Hematopoietic multipotent progenitor cell treated with erythropoietin and hydrocortisone succinate and interleukin-3 and kit ligand, for 17 days (in vitro differentiated cells): ENCODE measurements around the gene CMC1.
"Not testable (repeated sequence)": the region's sequence is repeated elsewhere in the genome, so short reads cannot be mapped to it uniquely, and the experiment has no call there.

Experiments used
- DNase-seq: peaks from one replicate; pipeline ENCODE4 v3.0.0-alpha.2; 2015; ENCODE audit warnings: low spot score

The CMC1 gene, protein sequence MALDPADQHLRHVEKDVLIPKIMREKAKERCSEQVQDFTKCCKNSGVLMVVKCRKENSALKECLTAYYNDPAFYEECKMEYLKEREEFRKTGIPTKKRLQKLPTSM

DNA sequence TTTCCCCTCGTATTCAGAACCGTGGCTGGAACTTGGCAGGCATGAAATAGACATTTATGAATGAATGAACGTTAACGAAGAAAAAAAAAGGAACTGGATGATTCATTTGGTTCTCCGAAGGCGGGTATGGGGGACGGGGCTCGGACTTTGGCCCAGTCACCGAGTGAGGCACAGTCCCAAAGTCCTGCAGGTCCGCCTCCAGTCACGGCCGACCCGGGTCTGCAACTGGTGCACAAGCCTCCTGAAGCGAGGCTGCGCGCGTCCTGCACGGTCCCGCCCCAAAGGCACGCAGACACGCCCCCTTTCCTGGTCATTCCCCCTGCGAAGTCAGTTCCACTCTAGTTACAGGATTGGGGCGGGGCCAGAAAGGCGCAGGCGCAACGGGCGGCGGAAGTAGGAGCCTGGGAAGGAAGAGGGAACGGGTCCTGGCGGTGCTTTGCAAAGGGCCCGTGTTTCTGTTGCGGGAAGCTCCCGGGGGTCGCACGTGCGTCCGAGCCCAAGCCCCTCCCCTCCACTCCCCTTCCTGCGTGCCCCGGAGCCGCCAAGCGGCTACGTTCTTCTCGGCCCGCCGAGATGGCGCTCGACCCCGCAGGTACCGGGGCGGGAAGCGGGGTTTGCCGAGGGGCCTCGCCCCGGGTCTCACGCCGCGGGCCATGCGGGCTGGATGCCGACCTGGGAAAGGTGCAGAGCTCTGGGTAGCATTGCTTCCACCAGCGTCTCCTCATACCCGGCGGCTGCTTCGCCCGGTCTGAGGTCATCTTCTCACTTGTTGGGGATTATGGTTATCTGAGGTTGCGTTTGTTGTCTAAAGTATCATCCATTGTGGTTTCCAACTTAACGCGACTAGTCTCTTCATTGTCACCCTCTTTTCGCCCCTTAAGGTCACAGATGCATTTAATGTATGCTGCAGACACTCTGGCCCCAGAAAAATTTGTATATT is at the start of gene CMC1:
Gene CMC1, plus strand, starts transcription at position 399 of the 940 bp plus-strand sequence. Its CDS starts 175 bp downstream, at position 574.
- peak; percentile 89 for DNase-seq

- DNase-seq = no peak
Measured at GRCh38 chr3:28198161-28198560, 43.3 kb upstream of the CMC1 start.

- DNase-seq = no peak
Measured at GRCh38 chr3:28198974-28199373, 42.4 kb upstream of the CMC1 start.

DNA sequence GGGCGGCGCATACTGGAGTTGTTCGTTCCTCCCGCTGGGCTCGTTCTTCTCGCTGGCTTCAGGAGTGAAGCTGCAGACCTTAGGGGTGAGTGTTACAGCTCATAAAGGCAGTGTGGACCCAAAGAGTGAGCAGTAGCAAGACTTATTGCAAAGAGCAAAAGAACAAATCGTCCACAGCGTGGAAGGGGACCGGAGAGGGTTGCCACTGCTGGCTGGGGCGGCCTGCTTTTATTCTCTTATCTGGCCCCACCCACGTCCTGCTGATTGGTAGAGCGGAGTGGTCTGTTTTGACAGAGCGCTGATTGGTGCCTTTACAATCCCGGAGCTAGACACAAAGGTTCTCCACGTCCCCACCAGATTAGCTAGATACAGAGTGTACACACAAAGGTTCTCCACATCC is 41.8 kb upstream of the CMC1 start:
- not testable (repeated sequence) for DNase-seq

DNA sequence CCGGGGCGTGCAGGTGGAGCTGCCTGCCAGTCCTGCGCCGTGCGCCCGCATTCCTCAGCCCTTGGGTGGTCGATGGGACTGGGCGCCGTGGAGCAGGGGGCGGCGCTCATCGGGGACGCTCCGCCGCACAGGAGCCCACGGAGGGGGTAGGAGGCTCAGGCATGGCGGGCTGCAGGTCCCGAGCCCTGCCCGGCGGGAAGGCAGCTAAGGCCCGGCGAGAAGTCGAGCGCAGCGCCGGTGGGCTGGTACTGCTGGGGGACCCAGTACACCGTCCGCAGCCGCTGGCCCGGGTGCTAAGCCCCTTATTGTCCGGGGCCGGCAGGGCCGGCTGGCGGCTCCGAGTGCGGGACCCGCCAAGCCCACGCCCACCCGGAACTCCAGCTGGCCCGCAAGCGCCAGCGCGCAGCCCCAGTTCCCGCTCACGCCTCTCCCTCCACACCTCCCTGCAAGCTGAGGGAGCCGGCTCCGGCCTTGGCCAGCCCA is 41.0 kb upstream of the CMC1 start:
- not testable (repeated sequence) for DNase-seq

GRCh38 chr3:28206479-28206878 is 34.9 kb upstream of the CMC1 start:
- no peak for DNase-seq

GRCh38 chr3:28207000-28207733 is 34.3 kb upstream of the CMC1 start:
- no peak for DNase-seq

DNA sequence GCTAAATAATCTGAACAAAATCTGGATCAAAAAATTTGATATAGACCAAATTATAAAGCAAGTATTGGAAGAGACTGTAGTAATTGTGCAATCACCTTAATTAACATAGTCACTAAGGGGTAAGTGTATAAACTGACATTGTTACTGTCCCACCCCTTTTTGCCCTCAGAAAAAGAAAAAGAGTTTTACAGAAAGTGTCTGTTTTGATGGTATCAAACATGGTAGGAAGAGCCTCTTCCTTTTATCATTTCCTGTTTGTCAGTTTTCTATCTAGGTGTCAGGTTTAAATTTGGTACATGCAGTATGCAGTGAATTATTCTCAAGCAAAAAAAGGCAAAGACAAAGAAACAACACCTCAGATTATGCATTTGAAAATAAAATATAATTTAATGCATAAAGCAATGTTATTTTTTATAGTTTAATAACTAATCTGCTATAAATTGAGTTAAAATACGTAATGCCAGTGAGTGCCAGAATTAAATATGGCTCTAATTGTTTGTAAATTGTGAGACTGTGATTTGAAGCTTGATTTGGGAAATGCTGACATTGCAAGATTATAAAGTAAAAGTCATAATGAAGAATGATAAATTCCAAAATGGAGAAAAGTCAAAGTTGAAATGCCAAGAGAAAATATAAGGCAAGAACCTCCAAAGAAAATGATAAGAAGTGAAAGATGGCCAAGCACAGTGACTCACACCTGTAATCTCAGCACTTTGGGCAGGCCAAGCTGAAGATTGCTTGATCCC is 30.3 kb upstream of the CMC1 start:
- DNase-seq = no peak

GRCh38 chr3:28212681-28213080 is 28.7 kb upstream of the CMC1 start:
- DNase-seq = no peak

- DNase-seq = no peak
Measured at GRCh38 chr3:28215407-28215806, 26.0 kb upstream of the CMC1 start.

- no peak for DNase-seq
Measured at GRCh38 chr3:28218071-28218916, 23.1 kb upstream of the CMC1 start.

DNA sequence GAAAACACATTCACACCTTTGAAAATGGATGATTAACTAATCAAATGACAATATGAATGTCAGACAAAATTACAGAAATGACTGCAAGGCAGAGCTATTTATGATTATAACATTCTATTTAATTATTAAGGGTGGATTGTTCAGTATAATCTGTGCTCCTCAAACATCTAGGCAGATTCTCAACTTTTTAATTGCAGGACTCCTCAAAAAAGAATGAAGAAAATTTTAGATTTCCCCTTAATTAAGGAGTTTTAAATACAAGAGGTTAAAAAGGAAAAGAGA is 22.6 kb upstream of the CMC1 start:
- no peak for DNase-seq

GRCh38 chr3:28224430-28224829 is 17.0 kb upstream of the CMC1 start:
- no peak for DNase-seq

GRCh38 chr3:28226020-28226419 is 15.4 kb upstream of the CMC1 start:
- no peak for DNase-seq

GRCh38 chr3:28228623-28229022 is 12.8 kb upstream of the CMC1 start:
- DNase-seq = no peak

GRCh38 chr3:28232659-28233058 is 8.8 kb upstream of the CMC1 start:
- DNase-seq = no peak

- no peak for DNase-seq
Measured at GRCh38 chr3:28234454-28234853, 7.0 kb upstream of the CMC1 start.

- no peak for DNase-seq
Measured at GRCh38 chr3:28239108-28239507, 2.3 kb upstream of the CMC1 start.

- no peak for DNase-seq
Measured at GRCh38 chr3:28240441-28240840, 978 bp upstream of the CMC1 start.

DNA sequence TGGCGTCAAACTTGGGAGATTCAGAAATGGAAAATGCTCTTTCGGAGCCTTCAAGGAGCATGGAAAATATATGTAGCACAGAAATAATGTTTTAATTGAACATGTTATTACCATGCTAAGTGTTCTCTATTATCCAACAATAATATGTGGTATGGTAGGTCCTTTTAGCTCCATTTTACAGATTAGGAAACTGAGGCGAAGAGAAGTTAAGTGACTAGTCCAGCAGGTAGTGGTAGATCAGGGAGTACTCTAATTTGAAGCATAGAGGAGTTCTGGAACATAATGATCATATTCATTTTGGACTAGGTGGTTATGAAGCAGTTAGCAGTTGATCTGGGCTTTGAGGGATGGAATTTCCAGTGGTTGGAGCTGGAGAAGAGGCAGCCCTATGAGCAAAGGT is 1.1 kb downstream of the CMC1 start:
- no peak for DNase-seq

DNA sequence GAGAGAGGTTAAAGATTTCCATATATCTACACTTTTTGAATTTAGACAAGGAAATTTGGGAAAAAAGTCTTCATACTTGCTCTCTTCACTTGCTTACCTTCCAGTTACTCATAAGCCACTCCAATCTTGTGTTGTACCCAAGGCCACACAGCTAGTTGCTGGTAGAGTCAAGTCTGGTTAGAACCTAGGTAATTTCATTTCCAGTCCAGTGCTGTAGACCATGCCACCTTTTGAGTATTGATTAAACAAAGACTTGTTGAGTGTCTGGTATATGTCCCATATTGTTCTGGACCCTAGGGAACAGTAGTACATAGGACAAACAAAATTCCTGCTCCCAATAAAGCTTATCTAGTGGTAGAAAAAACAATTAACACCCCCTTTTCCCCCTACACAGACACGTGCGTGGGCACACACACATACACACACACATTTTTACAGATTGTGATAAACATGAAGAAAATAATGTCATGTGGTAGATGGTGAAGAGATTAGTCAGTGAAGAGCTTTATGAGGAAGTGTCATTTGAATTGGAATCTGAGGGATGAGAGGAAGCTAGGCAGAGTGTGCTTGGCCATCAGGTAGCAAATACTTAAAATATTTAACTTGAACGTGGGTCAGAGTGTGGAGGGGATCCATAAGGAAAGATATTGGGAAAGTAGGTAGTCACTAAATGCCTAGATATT is 2.1 kb downstream of the CMC1 start:
- no peak for DNase-seq
